HepG2 (cell line): ENCODE measurements around the gene TEKT3. TPM values are rescaled to one million over a fixed set of nuclear protein-coding genes. Genes with fewer than 3 reads are reported as not detected.

Experiments used
- ATAC-seq: fragments of 200-7000 bp; cut with Tn5 transposase; 3 replicates; pipeline ENCODE4 v1.9.1; 2020; ENCODE audit warnings: mild to moderate bottlenecking, moderate library complexity
- BruUV-seq: library from RNA; stranded (reverse); fragments of 400-500 nt; replicated peaks from 2 replicates; lab custom pipeline; 2021; lab: Mats Ljungman, UMichigan
- CTCF ChIA-PET: fragments of 300-600 bp; formaldehyde crosslinking; extraction: SDS; loops from one replicate; lab custom pipeline; 2021; ENCODE audit warnings: low total read pairs, inconsistent platforms, low intra/inter-chr PET ratio; lab: Yijun Ruan, JAX
- POLR2A ChIA-PET: fragments of 350-600 bp; sonication (Branson Sonifier 250); formaldehyde crosslinking; loops from one replicate; lab custom pipeline; 2020; ENCODE audit warnings: antibody characterized with exemption, inconsistent platforms; lab: Yijun Ruan, JAX
- DNase-seq: peaks from one replicate; pipeline ENCODE4 v3.0.0-alpha.2; 2015; ENCODE audit warnings: low spot score
- FAIRE-seq: peaks from 3 replicates; lab custom pipeline; 2011; peaks lifted over from hg19 to GRCh38; lab: Jason Lieb, UNC
- H2AFZ ChIP-seq: one replicate; pipeline ENCODE4 v1.6.1; 2011; ENCODE audit warnings: low read length, inconsistent platforms
- H3K27ac ChIP-seq: fragments of 300-600 bp; 3 replicates; pipeline ENCODE4 v1.8.0; 2011; ENCODE audit warnings: mixed run types, mild to moderate bottlenecking, mixed read lengths, low read length, inconsistent platforms; ENCODE audit not compliant: insufficient read depth; ENCODE audit errors: extremely low read length
- H3K27me3 ChIP-seq, 2 experiments: fragments of 200-600 bp in 1 of 2; 2 replicates in 1 of 2; 3 replicates in 1 of 2; pipeline versions ENCODE4 v1.6.0 to v1.8.0; 2011; ENCODE audit warnings: low read length in 2 of 2, mild to moderate bottlenecking in 2 of 2, moderate library complexity in 2 of 2, inconsistent platforms in 1 of 2; ENCODE audit not compliant: insufficient read depth in 2 of 2, control insufficient read depth in 1 of 2
- H3K36me3 ChIP-seq, 2 experiments: fragments of 200-600 bp in 1 of 2; replicated peaks in 1 of 2; 2 replicates in 1 of 2; 3 replicates in 1 of 2; pipeline versions ENCODE4 v1.5.1 to v1.8.0; 2011; ENCODE audit warnings: low read length in 2 of 2, inconsistent platforms in 1 of 2; ENCODE audit not compliant: insufficient read depth in 2 of 2, control insufficient read depth in 1 of 2
- H3K4me1 ChIP-seq: 2 replicates; pipeline ENCODE4 v1.5.1; 2012; ENCODE audit warnings: low read length, inconsistent platforms; ENCODE audit not compliant: insufficient read depth
- H3K4me2 ChIP-seq: 2 replicates; pipeline ENCODE4 v1.6.0; 2011; ENCODE audit warnings: low read depth, low read length, inconsistent platforms
- H3K4me3 ChIP-seq, 3 experiments: fragments of 200-600 bp in 1 of 3; sonication (generic), shearing (Covaris generic) in 1 of 3; replicated peaks in 1 of 3; 2 replicates each; pipeline ENCODE4 v1.5.1; 2011 to 2016; ENCODE audit warnings: low read length in 3 of 3, inconsistent platforms in 2 of 3, low read depth in 2 of 3, mild to moderate bottlenecking in 2 of 3, control low read depth in 1 of 3, mixed read lengths in 1 of 3; ENCODE audit not compliant: insufficient read depth in 1 of 3
- H3K79me2 ChIP-seq: one replicate; pipeline ENCODE4 v1.6.1; 2011; ENCODE audit warnings: low read length, inconsistent platforms; ENCODE audit not compliant: insufficient read depth
- H3K9ac ChIP-seq: 2 replicates; pipeline ENCODE4 v1.6.0; 2011; ENCODE audit warnings: mild to moderate bottlenecking, low read depth, low read length, inconsistent platforms; ENCODE audit not compliant: insufficient read depth
- H3K9me3 ChIP-seq: 2 replicates; pipeline ENCODE4 v1.5.1; 2012; ENCODE audit warnings: mild to moderate bottlenecking, low read length
- H4K20me1 ChIP-seq: 2 replicates; pipeline ENCODE4 v1.6.0; 2011; ENCODE audit warnings: inconsistent platforms, mild to moderate bottlenecking, low read length, moderate library complexity; ENCODE audit not compliant: insufficient read depth
- ASH2L ChIP-seq: fragments of 300-600, 200-600 bp; sonication (generic); IDR thresholded peaks from 2 replicates; pipeline ENCODE4 v1.7.0; 2017; ENCODE audit warnings: low read depth, mild to moderate bottlenecking, moderate library complexity, mixed read lengths, low read length; ENCODE audit not compliant: insufficient read length
- ELF1 ChIP-seq: sonication (generic); formaldehyde crosslinking; IDR thresholded peaks from 2 replicates; pipeline ENCODE4 v1.4.0; 2020; ENCODE audit warnings: missing genetic modification reagents
- GLI4 ChIP-seq: sonication (generic); formaldehyde crosslinking; IDR thresholded peaks from 2 replicates; pipeline ENCODE4 v1.5.1; 2020; ENCODE audit warnings: missing genetic modification reagents, mild to moderate bottlenecking, moderate library complexity, borderline replicate concordance
- NR1H2 ChIP-seq: sonication (generic); formaldehyde crosslinking; IDR thresholded peaks from 2 replicates; pipeline ENCODE4 v1.8.1; 2022; ENCODE audit warnings: low read depth, missing genetic modification reagents, borderline replicate concordance
- RFXAP ChIP-seq: sonication (generic); formaldehyde crosslinking; IDR thresholded peaks from 2 replicates; pipeline ENCODE4 v1.4.0; 2020; ENCODE audit warnings: missing genetic modification reagents, borderline replicate concordance
- U2AF1 ChIP-seq: fragments of 200-400 bp; formaldehyde crosslinking; optimal IDR thresholded peaks from 2 replicates; pipeline ENCODE3; 2017; ENCODE audit warnings: mild to moderate bottlenecking, low read depth, low read length
- WGBS: methylation state at CpG from one replicate; pipeline ENCODE4 v1.1.6; 2017; ENCODE audit warnings: low lambda C conversion rate; 5-methylcytosine and 5-hydroxymethylcytosine counted together
- in situ Hi-C: cut with HindIII; loops from 2 replicates; pipeline ENCODE4 v1.10.0; 2017; ENCODE audit warnings: low pct_unique_long_range_greater_than_20kb; ENCODE audit not compliant: extremely low pct_ligation_motif_present
- intact Hi-C: fragments of 100-400 bp; cut with micrococcal nuclease; formaldehyde crosslinking; loops from one replicate; pipeline ENCODE4 v1.10.0; 2022; ENCODE audit not compliant: unreplicated experiment
- polyA plus RNA-seq, 8 experiments: library from polyadenylated mRNA; depleted of rRNA in 3 of 8; stranded (reverse) in 7 of 8; unstranded in 1 of 8; fragments of >200 nt; fragmentation: Illumina TruSeq in 4 of 8; extraction: Trizol in 4 of 8; gene quantifications; 2 replicates each; pipeline versions ENCODE4 v1.2.1 to v1.2.3, GENCODE V29; 2011 to 2016; ENCODE audit warnings: low read depth in 4 of 8, missing spikeins in 1 of 8, mixed read lengths in 1 of 8; ENCODE audit not compliant: insufficient read depth in 1 of 8
- small RNA-seq, 3 experiments: library from RNA; depleted of rRNA; stranded (forward); fragments of <200 nt; gene quantifications; one replicate each; pipeline ENCODE3, GENCODE V24; 2012; ENCODE audit warnings: low read depth in 2 of 3, low replicate concordance in 1 of 3; ENCODE audit not compliant: insufficient read length in 3 of 3, insufficient read depth in 2 of 3
- total RNA-seq, 5 experiments: library from RNA; depleted of rRNA; stranded (reverse); fragments of >200 nt; fragmentation: Illumina TruSeq; extraction: Trizol; gene quantifications; 2 replicates each; pipeline ENCODE4 v1.2.3, GENCODE V29; 2016; ENCODE audit warnings: low read depth in 1 of 5
- TF ChIP-seq, protein P1 (sequence below): sonication (generic); formaldehyde crosslinking; conservative IDR thresholded peaks from 2 replicates; pipeline ENCODE4 v1.4.0; 2020; ENCODE audit warnings: missing genetic modification reagents
- TF ChIP-seq, protein P2 (sequence below): sonication (generic); formaldehyde crosslinking; conservative IDR thresholded peaks from 2 replicates; pipeline ENCODE4 v1.4.0; 2020; ENCODE audit warnings: missing genetic modification reagents

Gene TEKT3
- total and polyA plus RNA-seq, 2 of the 13 experiments (the other 11 are each of a cell fraction or from before 2014, with no cell fraction given) = 0.58 to 0.82 TPM

DNA sequence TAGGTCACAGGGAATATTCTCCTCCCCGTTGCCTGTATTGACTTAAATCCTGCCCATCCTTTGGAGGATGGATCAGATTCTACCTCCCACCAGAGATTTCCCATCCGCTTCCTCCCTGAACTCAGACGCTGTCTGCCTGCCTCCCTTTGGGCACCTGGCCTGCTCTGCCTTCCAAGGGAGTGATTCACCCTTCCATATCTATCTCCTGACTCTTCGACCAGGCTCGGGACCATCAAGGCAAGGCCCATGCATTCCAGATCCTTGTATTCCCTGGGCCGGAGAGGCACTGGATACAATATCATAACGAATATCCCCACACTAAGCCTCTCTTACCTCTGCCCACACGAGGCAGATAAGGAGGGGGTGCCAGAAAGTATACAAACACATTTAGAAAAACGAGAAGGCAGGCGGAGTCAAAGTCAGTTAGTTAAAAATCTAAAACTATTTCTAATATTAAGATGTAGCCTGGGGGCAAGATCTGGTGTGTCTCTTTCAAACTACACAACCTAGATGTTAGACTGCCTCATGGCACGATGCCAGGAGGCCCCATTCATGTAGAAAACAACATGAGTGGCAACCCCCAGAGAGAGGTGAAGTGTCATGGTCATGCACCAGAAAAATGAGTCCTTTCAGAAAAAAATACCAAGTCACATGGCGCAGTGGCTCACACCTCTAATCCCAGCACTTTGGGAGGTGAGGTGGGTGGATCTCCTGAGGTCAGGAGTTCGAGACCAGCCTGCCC is 85.5 kb downstream of the TEKT3 start:
- no peak overlapping the region for H3K27ac ChIP-seq
- ChIA-PET POLR2A (no interaction called here), CTCF (no interaction called here)
- no peaks in the 10 kb centered on the region for H3K9me3 ChIP-seq
- no peak overlapping the region for H2AFZ ChIP-seq
- BruUV-seq = no TSS peak
- no peaks in the 10 kb centered on the region for H3K27me3 ChIP-seq
- TF ChIP-seq NR1H2 (CRISPR knock-in tag) = no peak
- no peak for TF ChIP-seq U2AF1
- TF ChIP-seq GLI4 (CRISPR knock-in tag) = no peak
- no peak for TF ChIP-seq ASH2L
- TF ChIP-seq, protein P1, sequence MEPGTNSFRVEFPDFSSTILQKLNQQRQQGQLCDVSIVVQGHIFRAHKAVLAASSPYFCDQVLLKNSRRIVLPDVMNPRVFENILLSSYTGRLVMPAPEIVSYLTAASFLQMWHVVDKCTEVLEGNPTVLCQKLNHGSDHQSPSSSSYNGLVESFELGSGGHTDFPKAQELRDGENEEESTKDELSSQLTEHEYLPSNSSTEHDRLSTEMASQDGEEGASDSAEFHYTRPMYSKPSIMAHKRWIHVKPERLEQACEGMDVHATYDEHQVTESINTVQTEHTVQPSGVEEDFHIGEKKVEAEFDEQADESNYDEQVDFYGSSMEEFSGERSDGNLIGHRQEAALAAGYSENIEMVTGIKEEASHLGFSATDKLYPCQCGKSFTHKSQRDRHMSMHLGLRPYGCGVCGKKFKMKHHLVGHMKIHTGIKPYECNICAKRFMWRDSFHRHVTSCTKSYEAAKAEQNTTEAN (CRISPR knock-in tag) = no peak
- no peak for TF ChIP-seq RFXAP
- no peak for TF ChIP-seq ELF1
- TF ChIP-seq, protein P2, sequence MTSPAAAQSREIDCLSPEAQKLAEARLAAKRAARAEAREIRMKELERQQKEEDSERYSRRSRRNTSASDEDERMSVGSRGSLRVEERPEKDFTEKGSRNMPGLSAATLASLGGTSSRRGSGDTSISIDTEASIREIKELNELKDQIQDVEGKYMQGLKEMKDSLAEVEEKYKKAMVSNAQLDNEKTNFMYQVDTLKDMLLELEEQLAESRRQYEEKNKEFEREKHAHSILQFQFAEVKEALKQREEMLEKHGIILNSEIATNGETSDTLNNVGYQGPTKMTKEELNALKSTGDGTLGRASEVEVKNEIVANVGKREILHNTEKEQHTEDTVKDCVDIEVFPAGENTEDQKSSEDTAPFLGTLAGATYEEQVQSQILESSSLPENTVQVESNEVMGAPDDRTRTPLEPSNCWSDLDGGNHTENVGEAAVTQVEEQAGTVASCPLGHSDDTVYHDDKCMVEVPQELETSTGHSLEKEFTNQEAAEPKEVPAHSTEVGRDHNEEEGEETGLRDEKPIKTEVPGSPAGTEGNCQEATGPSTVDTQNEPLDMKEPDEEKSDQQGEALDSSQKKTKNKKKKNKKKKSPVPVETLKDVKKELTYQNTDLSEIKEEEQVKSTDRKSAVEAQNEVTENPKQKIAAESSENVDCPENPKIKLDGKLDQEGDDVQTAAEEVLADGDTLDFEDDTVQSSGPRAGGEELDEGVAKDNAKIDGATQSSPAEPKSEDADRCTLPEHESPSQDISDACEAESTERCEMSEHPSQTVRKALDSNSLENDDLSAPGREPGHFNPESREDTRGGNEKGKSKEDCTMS = no peak
- WGBS = 91% methylated on average over 13 of the region's 13 CpGs
- no peak overlapping the region for H3K4me2 ChIP-seq
- ATAC-seq (no peak), DNase-seq (no peak), FAIRE-seq (no peak)
- H3K36me3 ChIP-seq = no peaks in the 10 kb centered on the region
- no peaks in the 10 kb centered on the region for H3K79me2 ChIP-seq
- intact Hi-C loops (no loop called here), in situ Hi-C loops (no loop called here)
- no peak overlapping the region for H3K9ac ChIP-seq
- no peaks in the 10 kb centered on the region for H4K20me1 ChIP-seq
- no peak overlapping the region for H3K4me3 ChIP-seq
- H3K4me1 ChIP-seq = peaks cover 24% of the 10 kb centered on the region

Small RNA genes lying within 50 kb of the gene (small RNA-seq; reads per million reads assigned to genes)
- 0 reads per million in 3 experiments for gene RNU6-799P

Other genes with a start within 250 kb of the TEKT3 start
- gene PMP22, start 76.3 kb downstream of the TEKT3 start, total RNA-seq (2016; rRNA removed; fragmentation: Illumina TruSeq; extraction: Trizol) = 3.0 and 5.7 TPM in 2 replicates
- 5.0 and 6.2 TPM in 2 replicates for gene PMP22, start 76.3 kb downstream of the TEKT3 start, polyA plus RNA-seq (2011; rRNA removed)
- gene CDRT4, start 126.0 kb upstream of the TEKT3 start, total RNA-seq (2016; rRNA removed; fragmentation: Illumina TruSeq; extraction: Trizol) = 1.9 and 5.8 TPM in 2 replicates
- 12.1 and 12.8 TPM in 2 replicates for gene CDRT4, start 126.0 kb upstream of the TEKT3 start, polyA plus RNA-seq (2011; rRNA removed)
- gene TVP23C, start 221.9 kb upstream of the TEKT3 start, total RNA-seq (2016; rRNA removed; fragmentation: Illumina TruSeq; extraction: Trizol) = 21.4 and 28.2 TPM in 2 replicates
- gene TVP23C, start 221.9 kb upstream of the TEKT3 start, polyA plus RNA-seq (2011; rRNA removed) = 9.2 and 10.4 TPM in 2 replicates